ENCODE measurements around the gene AHI1. TPM values are rescaled to one million over a fixed set of nuclear protein-coding genes. Genes with fewer than 3 reads are reported as not detected.
"Not testable (repeated sequence)": the region's sequence is repeated elsewhere in the genome, so short reads cannot be mapped to it uniquely, and the experiment has no call there.

Gene AHI1
- total RNA-seq, 3 donors from 2014 or later: 17.7 to 34.7 (median 26.5) TPM

GRCh38 chr6:135251498-135252441 lies 245.8 kb downstream of the AHI1 start:
- DNase-seq (peak; percentile 59 to 82 (median 66)), ATAC-seq (peak; percentile 86)
- intact Hi-C loops (cut with DNase I, micrococcal nuclease): no loop called here
- Histone ChIP-seq H3K4me1 (ENCODE audit: low read depth) (peaks cover 34% of the 10 kb centered on the region), H3K36me3 (ENCODE audit: low read depth) (no peaks in the 10 kb centered on the region), H3K9me3 (no peaks in the 10 kb centered on the region), H3K4me3 (no peak overlapping the region)
- no peak for TF ChIP-seq CTCF (IDR thresholded peaks at IDR 0.05)

- DNase-seq (peak; percentile 51 to 62 (median 59)), ATAC-seq (peak; percentile 53)
- Histone ChIP-seq H3K4me1 (ENCODE audit: low read depth) (peaks cover 29% of the 10 kb centered on the region), H3K9me3 (no peaks in the 10 kb centered on the region), H3K36me3 (ENCODE audit: low read depth) (no peaks in the 10 kb centered on the region), H3K4me3 (no peak overlapping the region)
- intact Hi-C loops (cut with DNase I, micrococcal nuclease): no loop called here
- no peak for TF ChIP-seq CTCF (IDR thresholded peaks at IDR 0.05)
Observed at GRCh38 chr6:135250751-135251497, 246.6 kb downstream of the AHI1 start.

- intact Hi-C loops (cut with DNase I, micrococcal nuclease): no loop called here
- ATAC-seq: no peak
- Histone ChIP-seq H3K4me3 (no peak overlapping the region), H3K9me3 (no peaks in the 10 kb centered on the region), H3K4me1 (ENCODE audit: low read depth) (peaks cover 25% of the 10 kb centered on the region), H3K36me3 (ENCODE audit: low read depth) (no peaks in the 10 kb centered on the region)
- DNase-seq: no peak
- no peak for TF ChIP-seq CTCF (IDR thresholded peaks at IDR 0.05)
Observed at GRCh38 chr6:135250234-135250633, 247.3 kb downstream of the AHI1 start.

GRCh38 chr6:135246412-135247012 lies 251.0 kb downstream of the AHI1 start:
- ATAC-seq, DNase-seq, H3K4me3 ChIP-seq: not testable (repeated sequence)

GRCh38 chr6:135244805-135245204 lies 252.7 kb downstream of the AHI1 start:
- DNase-seq (no peak), ATAC-seq (peak; percentile 91)
- H3K9me3 ChIP-seq: no peaks in the 10 kb centered on the region
- TF ChIP-seq CTCF (IDR thresholded peaks at IDR 0.05): no peak
- no peaks in the 10 kb centered on the region for H3K36me3 ChIP-seq (ENCODE audit: low read depth)
- intact Hi-C loops (cut with DNase I, micrococcal nuclease): no loop called here
- H3K4me3 ChIP-seq: no peak overlapping the region
- peaks cover 7% of the 10 kb centered on the region for H3K4me1 ChIP-seq (ENCODE audit: low read depth)

More at GRCh38 chr6:135246412-135247012, 251.0 kb downstream of the AHI1 start:
- intact Hi-C loops (cut with DNase I, micrococcal nuclease); H3K36me3 ChIP-seq (ENCODE audit: low read depth); H3K9me3 ChIP-seq: not testable (repeated sequence)
- H3K4me1 ChIP-seq (ENCODE audit: low read depth): peaks cover 12% of the 10 kb centered on the region

All from mucosa of descending colon (tissue), 3 donors.